ENCODE results near the gene CD160. TPM values are rescaled to one million over a fixed set of nuclear protein-coding genes. Genes with fewer than 3 reads are reported as not detected.

CD160 gene
- polyA plus RNA-seq, 4 donors, result 0.34 to 4.3 (median 1.1) TPM

DNA sequence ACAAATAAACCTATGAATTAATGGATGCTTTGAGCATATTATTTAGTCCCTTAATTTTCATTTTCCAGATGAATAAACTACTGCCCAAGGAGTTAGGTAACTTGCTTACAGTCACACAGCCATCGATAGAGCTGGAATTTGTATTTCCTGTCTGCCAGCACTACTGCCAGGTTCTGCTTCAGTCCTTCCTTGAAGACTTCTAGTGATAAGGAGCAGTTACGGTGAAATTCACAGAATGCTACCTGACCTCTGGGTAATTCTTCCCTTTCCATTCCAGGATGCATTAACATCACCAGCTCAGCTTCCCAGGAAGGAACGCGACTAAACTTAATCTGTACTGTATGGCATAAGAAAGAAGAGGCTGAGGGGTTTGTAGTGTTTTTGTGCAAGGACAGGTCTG lies 11.2 kb downstream of the CD160 start:
- Histone ChIP-seq H3K4me1 (ENCODE audit: control insufficient read depth in 3 of 3, insufficient read depth in 2 of 3, low read depth in 1 of 3, low read length in 2 of 3) (no peaks in the 10 kb centered on the region), H3K9me3 (ENCODE audit: control insufficient read depth in 2 of 2, insufficient read depth in 1 of 2, low read depth in 1 of 2, low read length in 1 of 2) (no peaks in the 10 kb centered on the region), H3K27me3 (ENCODE audit: control insufficient read depth in 3 of 3, insufficient read depth in 3 of 3, low read length in 3 of 3) (no peaks in the 10 kb centered on the region), H3K36me3 (ENCODE audit: control insufficient read depth in 3 of 3, insufficient read depth in 2 of 3, low read depth in 1 of 3, low read length in 3 of 3) (no peaks in the 10 kb centered on the region), H3K4me3 (ENCODE audit: low read depth in 1 of 3, low read length in 3 of 3) (no peak overlapping the region), H3K27ac (ENCODE audit: low read depth in 1 of 3, low read length in 2 of 3) (peak overlapping the region in 2 of 3 donors; percentile 27 to 32)
- DNase-seq (peak; percentile 26 to 51), FAIRE-seq (no peak)
- WGBS, 3 donors, result 51 to 74% (median 53%) methylated on average over 4 of the region's 4 CpGs

DNA sequence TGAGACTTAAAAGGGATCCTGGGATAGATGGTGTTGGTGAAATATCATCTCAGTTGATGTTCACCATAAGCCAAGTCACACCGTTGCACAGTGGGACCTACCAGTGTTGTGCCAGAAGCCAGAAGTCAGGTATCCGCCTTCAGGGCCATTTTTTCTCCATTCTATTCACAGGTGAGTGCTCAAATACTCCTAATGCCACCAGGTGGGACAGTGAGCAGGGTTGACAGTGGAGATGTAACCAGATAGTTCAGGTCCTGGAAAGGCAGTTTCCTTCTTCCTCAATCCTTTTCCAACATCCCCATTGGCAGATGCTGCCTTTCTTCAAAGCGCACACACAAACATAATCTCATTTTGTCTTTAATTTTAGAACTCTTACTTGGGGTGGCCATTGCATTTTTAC lies 11.6 kb downstream of the CD160 start:
- Histone ChIP-seq H3K36me3 (ENCODE audit: control insufficient read depth in 3 of 3, insufficient read depth in 2 of 3, low read depth in 1 of 3, low read length in 3 of 3) (no peaks in the 10 kb centered on the region), H3K27ac (ENCODE audit: low read depth in 1 of 3, low read length in 2 of 3) (no peak overlapping the region), H3K4me1 (ENCODE audit: control insufficient read depth in 3 of 3, insufficient read depth in 2 of 3, low read depth in 1 of 3, low read length in 2 of 3) (no peaks in the 10 kb centered on the region), H3K27me3 (ENCODE audit: control insufficient read depth in 3 of 3, insufficient read depth in 3 of 3, low read length in 3 of 3) (no peaks in the 10 kb centered on the region), H3K9me3 (ENCODE audit: control insufficient read depth in 2 of 2, insufficient read depth in 1 of 2, low read depth in 1 of 2, low read length in 1 of 2) (no peaks in the 10 kb centered on the region), H3K4me3 (ENCODE audit: low read depth in 1 of 3, low read length in 3 of 3) (no peak overlapping the region)
- DNase-seq (no peak), FAIRE-seq (no peak)
- 88 to 99% (median 95%) methylated on average over 3 of the region's 3 CpGs for WGBS, 3 donors

DNA sequence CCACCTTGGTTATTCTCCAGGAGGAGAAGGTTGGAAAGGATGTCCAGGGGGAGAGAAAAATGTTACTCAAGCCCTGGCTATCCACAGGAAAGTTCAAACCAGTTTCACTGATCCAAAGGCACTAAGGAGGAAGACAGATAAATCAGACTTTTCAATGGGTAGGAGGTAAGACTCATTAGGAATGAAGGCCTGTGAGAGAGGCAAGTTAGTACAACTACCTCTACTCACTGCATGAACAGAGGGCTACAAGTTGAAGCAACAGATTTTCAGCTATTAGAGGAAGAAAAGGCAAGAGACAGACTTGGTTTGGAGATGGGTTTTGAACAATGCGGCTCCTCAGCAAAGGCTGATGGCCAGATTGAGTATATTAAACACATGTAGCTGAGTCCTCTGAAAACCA lies 16.9 kb downstream of the CD160 start:
- Histone ChIP-seq H3K36me3 (ENCODE audit: control insufficient read depth in 3 of 3, insufficient read depth in 2 of 3, low read depth in 1 of 3, low read length in 3 of 3) (no peaks in the 10 kb centered on the region), H3K4me1 (ENCODE audit: control insufficient read depth in 3 of 3, insufficient read depth in 2 of 3, low read depth in 1 of 3, low read length in 2 of 3) (no peaks in the 10 kb centered on the region), H3K9me3 (ENCODE audit: control insufficient read depth in 2 of 2, insufficient read depth in 1 of 2, low read depth in 1 of 2, low read length in 1 of 2) (no peaks in the 10 kb centered on the region), H3K27ac (ENCODE audit: low read depth in 1 of 3, low read length in 2 of 3) (no peak overlapping the region), H3K4me3 (ENCODE audit: low read depth in 1 of 3, low read length in 3 of 3) (no peak overlapping the region), H3K27me3 (ENCODE audit: control insufficient read depth in 3 of 3, insufficient read depth in 3 of 3, low read length in 3 of 3) (no peaks in the 10 kb centered on the region)
- WGBS, 3 donors, result 98 to 100% (median 100%) methylated on average over 1 of the region's 1 CpG
- no peak for FAIRE-seq
- no peak for DNase-seq

DNA sequence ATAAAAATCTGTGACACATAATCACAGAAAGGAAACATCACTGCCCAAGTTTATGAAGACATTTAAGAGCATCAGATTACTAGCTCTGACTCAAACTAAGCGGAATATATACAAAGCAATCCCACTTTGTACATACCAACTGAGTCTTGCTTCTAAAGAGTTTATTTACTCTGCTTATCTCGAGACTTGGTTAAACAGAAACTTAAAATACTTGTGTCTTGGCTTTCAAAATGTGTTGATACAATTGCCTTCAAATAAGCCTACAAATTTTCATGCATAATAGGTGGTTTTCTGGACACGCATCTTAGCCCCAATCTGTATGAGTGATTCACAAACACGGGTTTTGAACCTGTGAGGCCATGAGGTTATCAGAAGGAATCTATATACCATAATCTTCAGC lies 21.0 kb downstream of the CD160 start:
- no peak overlapping the region for H3K27ac ChIP-seq (ENCODE audit: low read depth in 1 of 3, low read length in 2 of 3)
- no peaks in the 10 kb centered on the region for H3K4me1 ChIP-seq (ENCODE audit: control insufficient read depth in 3 of 3, insufficient read depth in 2 of 3, low read depth in 1 of 3, low read length in 2 of 3)
- no peak overlapping the region for H3K4me3 ChIP-seq (ENCODE audit: low read depth in 1 of 3, low read length in 3 of 3)
- FAIRE-seq (no peak), DNase-seq (peak in 1 of 2 donors; percentile 22)
- no peaks in the 10 kb centered on the region for H3K27me3 ChIP-seq (ENCODE audit: control insufficient read depth in 3 of 3, insufficient read depth in 3 of 3, low read length in 3 of 3)
- H3K36me3 ChIP-seq (ENCODE audit: control insufficient read depth in 3 of 3, insufficient read depth in 2 of 3, low read depth in 1 of 3, low read length in 3 of 3), result peaks cover 2 to 13% (median 4%) of the 10 kb centered on the region in 3 donors
- WGBS, 3 donors, result 46 to 60% (median 54%) methylated on average over 4 of the region's 4 CpGs
- H3K9me3 ChIP-seq (ENCODE audit: control insufficient read depth in 2 of 2, insufficient read depth in 1 of 2, low read depth in 1 of 2, low read length in 1 of 2), result no peaks in the 10 kb centered on the region

DNA sequence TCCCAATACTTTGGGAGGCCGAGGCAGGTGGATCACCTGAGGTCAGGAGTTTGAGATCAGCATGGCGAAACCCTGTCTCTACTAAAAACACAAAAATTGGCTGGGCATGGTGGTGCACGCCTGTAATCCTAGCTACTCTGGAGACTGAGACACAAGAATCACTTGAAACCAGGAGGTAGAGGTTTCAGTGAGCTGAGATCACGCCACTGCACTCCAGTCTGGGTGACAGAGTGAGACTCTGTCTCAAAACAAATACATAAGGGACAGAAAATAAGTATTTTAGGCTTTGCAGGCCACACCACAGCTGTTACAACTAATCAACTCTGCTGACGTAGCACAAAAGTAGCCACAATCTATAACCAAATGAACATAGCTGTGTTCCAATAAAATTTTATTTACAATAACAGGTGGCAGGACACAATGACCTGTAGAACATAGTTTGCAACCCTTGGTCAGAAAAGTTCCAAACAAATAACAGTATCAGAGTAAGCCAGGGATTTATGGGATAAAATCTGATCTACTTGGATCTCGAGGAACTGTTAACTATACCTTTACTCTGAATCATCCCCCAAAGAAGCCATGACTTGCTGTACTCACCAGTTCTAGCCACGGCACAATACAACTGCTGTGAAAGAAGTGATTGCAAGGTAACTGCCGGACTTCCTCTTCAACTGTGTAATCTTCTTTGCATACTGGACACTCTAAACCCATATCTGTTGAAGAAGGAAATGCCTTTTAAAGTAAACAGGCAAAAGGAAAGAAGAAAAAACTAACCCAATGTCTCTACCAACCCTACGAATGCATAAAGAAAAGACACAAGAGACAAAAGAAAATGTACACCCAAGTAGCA lies 28.3 kb downstream of the CD160 start:
- DNase-seq (no peak), FAIRE-seq (no peak)
- no peak overlapping the region for H3K27ac ChIP-seq (ENCODE audit: low read depth in 1 of 3, low read length in 2 of 3)
- peaks cover 13 to 35% (median 16%) of the 10 kb centered on the region in 3 donors for H3K36me3 ChIP-seq (ENCODE audit: control insufficient read depth in 3 of 3, insufficient read depth in 2 of 3, low read depth in 1 of 3, low read length in 3 of 3)
- H3K4me3 ChIP-seq (ENCODE audit: low read depth in 1 of 3, low read length in 3 of 3), result no peak overlapping the region
- no peaks in the 10 kb centered on the region for H3K9me3 ChIP-seq (ENCODE audit: control insufficient read depth in 2 of 2, insufficient read depth in 1 of 2, low read depth in 1 of 2, low read length in 1 of 2)
- WGBS, 3 donors, result 92 to 95% (median 92%) methylated on average over 9 of the region's 9 CpGs
- no peaks in the 10 kb centered on the region for H3K27me3 ChIP-seq (ENCODE audit: control insufficient read depth in 3 of 3, insufficient read depth in 3 of 3, low read length in 3 of 3)
- no peaks in the 10 kb centered on the region for H3K4me1 ChIP-seq (ENCODE audit: control insufficient read depth in 3 of 3, insufficient read depth in 2 of 3, low read depth in 1 of 3, low read length in 2 of 3)

DNA sequence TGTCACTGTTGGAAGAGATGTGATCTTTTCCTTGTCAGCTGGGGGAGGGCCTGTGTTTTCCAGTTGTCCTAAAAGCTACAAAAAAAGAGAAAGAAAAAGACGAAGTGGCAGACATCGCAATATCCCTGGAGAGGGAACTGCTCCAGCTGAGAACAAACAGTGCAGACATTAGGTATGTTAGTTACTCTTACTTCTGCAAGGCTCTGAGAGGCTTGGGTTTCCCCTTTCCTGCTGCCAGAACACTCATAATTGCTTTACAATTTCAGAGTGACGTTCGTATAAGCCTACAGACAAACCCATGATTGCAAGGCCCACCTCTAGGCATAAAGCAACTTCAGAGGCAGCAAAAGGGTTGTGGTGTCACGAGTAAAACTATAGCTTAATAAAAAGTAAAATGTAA lies 31.1 kb downstream of the CD160 start:
- Histone ChIP-seq H3K4me1 (ENCODE audit: control insufficient read depth in 3 of 3, insufficient read depth in 2 of 3, low read depth in 1 of 3, low read length in 2 of 3) (no peaks in the 10 kb centered on the region), H3K27me3 (ENCODE audit: control insufficient read depth in 3 of 3, insufficient read depth in 3 of 3, low read length in 3 of 3) (no peaks in the 10 kb centered on the region), H3K36me3 (ENCODE audit: control insufficient read depth in 3 of 3, insufficient read depth in 2 of 3, low read depth in 1 of 3, low read length in 3 of 3) (peaks cover 11 to 29% (median 13%) of the 10 kb centered on the region in 3 donors), H3K4me3 (ENCODE audit: low read depth in 1 of 3, low read length in 3 of 3) (no peak overlapping the region), H3K9me3 (ENCODE audit: control insufficient read depth in 2 of 2, insufficient read depth in 1 of 2, low read depth in 1 of 2, low read length in 1 of 2) (no peaks in the 10 kb centered on the region), H3K27ac (ENCODE audit: low read depth in 1 of 3, low read length in 2 of 3) (no peak overlapping the region)
- 82 to 94% (median 93%) methylated on average over 5 of the region's 5 CpGs for WGBS, 3 donors
- DNase-seq, result no peak
- FAIRE-seq, result no peak

DNA sequence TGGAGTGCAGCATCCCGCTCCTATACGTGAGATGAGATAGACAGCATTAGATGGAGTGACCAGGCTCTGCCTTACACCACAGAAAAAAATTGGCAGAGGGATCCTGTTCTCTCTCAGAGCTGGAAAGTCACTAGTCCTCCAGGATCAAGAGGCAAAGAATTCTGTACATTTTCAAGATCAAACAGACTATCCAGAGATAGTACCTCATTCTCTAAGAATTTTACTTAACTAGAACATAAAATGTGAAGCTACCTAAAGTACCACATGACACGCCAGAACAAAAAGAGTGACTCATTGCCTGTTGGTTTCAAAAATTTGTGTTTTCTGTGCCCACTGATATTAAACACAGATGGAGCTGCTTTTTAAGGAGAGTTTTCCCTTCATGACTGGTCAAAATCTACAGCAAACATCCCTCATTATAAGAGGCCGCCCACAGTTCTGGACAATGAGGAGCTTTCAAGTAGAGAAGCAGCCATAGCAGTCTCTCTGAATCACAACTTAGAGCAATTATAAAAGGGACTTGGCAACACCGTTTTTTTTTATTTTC lies 32.3 kb downstream of the CD160 start:
- DNase-seq, result no peak
- peaks cover 9 to 22% (median 14%) of the 10 kb centered on the region in 3 donors for H3K36me3 ChIP-seq (ENCODE audit: control insufficient read depth in 3 of 3, insufficient read depth in 2 of 3, low read depth in 1 of 3, low read length in 3 of 3)
- FAIRE-seq, result no peak
- no peaks in the 10 kb centered on the region for H3K27me3 ChIP-seq (ENCODE audit: control insufficient read depth in 3 of 3, insufficient read depth in 3 of 3, low read length in 3 of 3)
- no peak overlapping the region for H3K4me3 ChIP-seq (ENCODE audit: low read depth in 1 of 3, low read length in 3 of 3)
- H3K27ac ChIP-seq (ENCODE audit: low read depth in 1 of 3, low read length in 2 of 3), result no peak overlapping the region
- no peaks in the 10 kb centered on the region for H3K4me1 ChIP-seq (ENCODE audit: control insufficient read depth in 3 of 3, insufficient read depth in 2 of 3, low read depth in 1 of 3, low read length in 2 of 3)
- no peaks in the 10 kb centered on the region for H3K9me3 ChIP-seq (ENCODE audit: control insufficient read depth in 2 of 2, insufficient read depth in 1 of 2, low read depth in 1 of 2, low read length in 1 of 2)
- WGBS, 3 donors, result 87 to 94% (median 89%) methylated on average over 5 of the region's 5 CpGs

DNA sequence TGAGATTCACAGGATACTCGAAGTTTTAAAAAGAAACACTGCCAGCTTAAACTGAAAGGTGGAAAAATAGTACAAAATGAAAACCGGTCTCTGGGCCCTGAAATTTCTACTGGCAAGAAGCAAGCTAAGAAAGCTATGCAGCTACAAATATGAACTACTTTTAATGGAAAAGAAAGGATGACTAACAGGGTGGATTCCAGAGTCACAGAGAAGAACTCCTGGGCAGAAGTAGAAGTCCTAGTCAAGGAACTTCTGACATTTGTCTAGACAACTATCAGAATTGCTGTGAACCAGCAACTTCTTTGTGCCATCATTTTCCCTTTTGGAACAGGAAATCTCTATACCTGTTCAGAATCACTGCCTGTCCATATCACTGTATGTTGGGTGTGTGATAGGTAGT lies 38.1 kb downstream of the CD160 start:
- peaks cover 3 to 12% (median 6%) of the 10 kb centered on the region in 3 donors for H3K36me3 ChIP-seq (ENCODE audit: control insufficient read depth in 3 of 3, insufficient read depth in 2 of 3, low read depth in 1 of 3, low read length in 3 of 3)
- FAIRE-seq, result no peak
- no peak overlapping the region for H3K4me3 ChIP-seq (ENCODE audit: low read depth in 1 of 3, low read length in 3 of 3)
- peaks cover 0 to 14% of the 10 kb centered on the region in 2 donors for H3K9me3 ChIP-seq (ENCODE audit: control insufficient read depth in 2 of 2, insufficient read depth in 1 of 2, low read depth in 1 of 2, low read length in 1 of 2)
- no peaks in the 10 kb centered on the region for H3K27me3 ChIP-seq (ENCODE audit: control insufficient read depth in 3 of 3, insufficient read depth in 3 of 3, low read length in 3 of 3)
- H3K4me1 ChIP-seq (ENCODE audit: control insufficient read depth in 3 of 3, insufficient read depth in 2 of 3, low read depth in 1 of 3, low read length in 2 of 3), result peaks cover 0 to 3% (median 0%) of the 10 kb centered on the region in 3 donors
- no peak overlapping the region for H3K27ac ChIP-seq (ENCODE audit: low read depth in 1 of 3, low read length in 2 of 3)
- DNase-seq, result no peak
- WGBS, 3 donors, result 96 to 97% (median 96%) methylated on average over 2 of the region's 2 CpGs

Measured in small intestine (tissue), 7 donors.